GM19043 (cell line): ENCODE results near the gene CIDEB.
"Not testable (repeated sequence)": the region's sequence is repeated elsewhere in the genome, so short reads cannot be mapped to it uniquely, and the experiment has no call there.

ENCODE experiments used
- ATAC-seq: cut with Tn5 transposase; IDR thresholded peaks from one replicate; pipeline ENCODE4 v1.9.1; 2021; ENCODE audit warnings: low read depth; ENCODE audit not compliant: unreplicated experiment

Gene CIDEB

GRCh38 chr14:24307575-24308341 lies at the start of gene CIDEB:
CIDEB (minus strand) TSS chr14:24307977; CDS start chr14:24307858, 119 bp downstream.
- ATAC-seq = no peak

GRCh38 chr14:24356208-24356607 lies 48.4 kb upstream of the CIDEB start:
- ATAC-seq = no peak

GRCh38 chr14:24355009-24355408 lies 47.2 kb upstream of the CIDEB start:
- no peak for ATAC-seq

GRCh38 chr14:24354482-24354825 lies 46.7 kb upstream of the CIDEB start:
- not testable (repeated sequence) for ATAC-seq

GRCh38 chr14:24353559-24354481 lies 46.0 kb upstream of the CIDEB start:
- ATAC-seq = no peak

- no peak for ATAC-seq
These were observed 43.7 kb upstream of the CIDEB start for GRCh38 chr14:24351517-24351916.

GRCh38 chr14:24349742-24350141 lies 42.0 kb upstream of the CIDEB start:
- ATAC-seq = no peak

GRCh38 chr14:24348186-24348585 lies 40.4 kb upstream of the CIDEB start:
- no peak for ATAC-seq

GRCh38 chr14:24347134-24347533 lies 39.4 kb upstream of the CIDEB start:
- ATAC-seq = no peak

GRCh38 chr14:24343795-24344660 lies 36.3 kb upstream of the CIDEB start:
- no peak for ATAC-seq

- ATAC-seq = no peak
These were observed 35.1 kb upstream of the CIDEB start for GRCh38 chr14:24342889-24343288.

- ATAC-seq = no peak
These were observed 32.8 kb upstream of the CIDEB start for GRCh38 chr14:24340606-24341005.

- ATAC-seq = peak; percentile 85
These were observed 31.7 kb upstream of the CIDEB start, which contains the start of gene RIPK3 for GRCh38 chr14:24339284-24340151. RIPK3 (minus strand) TSS chr14:24339991; CDS start chr14:24339826, 165 bp downstream.

GRCh38 chr14:24338843-24339242 lies 31.1 kb upstream of the CIDEB start:
- ATAC-seq = no peak

GRCh38 chr14:24337824-24338175 lies 30.0 kb upstream of the CIDEB start:
- ATAC-seq = no peak

GRCh38 chr14:24337144-24337823 lies 29.5 kb upstream of the CIDEB start:
- ATAC-seq = no peak

GRCh38 chr14:24335461-24336171 lies 27.8 kb upstream of the CIDEB start:
- no peak for ATAC-seq

- ATAC-seq = no peak
These were observed 26.9 kb upstream of the CIDEB start, which contains the start of gene ADCY4 for GRCh38 chr14:24334431-24335291. ADCY4 (minus strand) TSS chr14:24335071; CDS start chr14:24334652, 419 bp downstream.
